RWPE1 (cell line): ENCODE measurements around the gene ADRB2.

Experiments
- CTCF ChIA-PET: fragments of 350-600 bp; sonication (Branson Sonifier 250); formaldehyde crosslinking; extraction: SDS; loops from one replicate; lab custom pipeline; 2021; lab: Yijun Ruan, JAX
- POLR2A ChIA-PET: fragments of 400-600 bp; formaldehyde crosslinking; extraction: SDS; loops from one replicate; lab custom pipeline; 2020; ENCODE audit warnings: antibody characterized with exemption; ENCODE audit not compliant: low non-redundant PET; lab: Yijun Ruan, JAX
- DNase-seq: peaks from one replicate; pipeline ENCODE4 v3.0.0; 2012; ENCODE audit warnings: low spot score
- H3K27ac ChIP-seq: fragments of 450-650 bp; 2 replicates; pipeline ENCODE4 v1.5.1; 2017
- TF ChIP-seq, protein P1 (sequence below): fragments of 450-650 bp; conservative IDR thresholded peaks from 2 replicates; pipeline ENCODE4 v1.5.1; 2017; ENCODE audit warnings: low read depth, mild to moderate bottlenecking

Gene ADRB2

DNA sequence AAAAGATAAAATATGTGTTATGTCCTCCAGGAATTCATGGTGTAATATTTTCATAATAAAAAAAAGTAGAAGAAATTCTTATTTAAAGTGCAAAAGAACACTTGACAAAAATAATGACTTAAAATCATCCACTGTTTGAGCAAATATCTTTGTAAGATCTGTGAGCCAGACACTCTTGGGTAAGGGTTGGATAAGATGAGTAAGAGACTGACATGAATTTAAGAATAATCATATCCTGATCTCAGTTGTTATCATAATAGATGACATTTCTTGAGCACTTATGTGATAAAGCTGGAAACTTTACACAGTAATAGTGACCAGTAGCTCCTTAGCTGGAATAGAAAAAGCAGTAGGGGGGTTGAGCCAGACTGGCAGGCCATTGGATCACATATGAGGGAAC lies 40.0 kb upstream of the ADRB2 start:
- H3K27ac ChIP-seq, result no peak overlapping the region
- ChIA-PET POLR2A (no interaction called here), CTCF (no interaction called here)
- TF ChIP-seq, protein P1, sequence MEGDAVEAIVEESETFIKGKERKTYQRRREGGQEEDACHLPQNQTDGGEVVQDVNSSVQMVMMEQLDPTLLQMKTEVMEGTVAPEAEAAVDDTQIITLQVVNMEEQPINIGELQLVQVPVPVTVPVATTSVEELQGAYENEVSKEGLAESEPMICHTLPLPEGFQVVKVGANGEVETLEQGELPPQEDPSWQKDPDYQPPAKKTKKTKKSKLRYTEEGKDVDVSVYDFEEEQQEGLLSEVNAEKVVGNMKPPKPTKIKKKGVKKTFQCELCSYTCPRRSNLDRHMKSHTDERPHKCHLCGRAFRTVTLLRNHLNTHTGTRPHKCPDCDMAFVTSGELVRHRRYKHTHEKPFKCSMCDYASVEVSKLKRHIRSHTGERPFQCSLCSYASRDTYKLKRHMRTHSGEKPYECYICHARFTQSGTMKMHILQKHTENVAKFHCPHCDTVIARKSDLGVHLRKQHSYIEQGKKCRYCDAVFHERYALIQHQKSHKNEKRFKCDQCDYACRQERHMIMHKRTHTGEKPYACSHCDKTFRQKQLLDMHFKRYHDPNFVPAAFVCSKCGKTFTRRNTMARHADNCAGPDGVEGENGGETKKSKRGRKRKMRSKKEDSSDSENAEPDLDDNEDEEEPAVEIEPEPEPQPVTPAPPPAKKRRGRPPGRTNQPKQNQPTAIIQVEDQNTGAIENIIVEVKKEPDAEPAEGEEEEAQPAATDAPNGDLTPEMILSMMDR, result no peak
- DNase-seq, result no peak

DNA sequence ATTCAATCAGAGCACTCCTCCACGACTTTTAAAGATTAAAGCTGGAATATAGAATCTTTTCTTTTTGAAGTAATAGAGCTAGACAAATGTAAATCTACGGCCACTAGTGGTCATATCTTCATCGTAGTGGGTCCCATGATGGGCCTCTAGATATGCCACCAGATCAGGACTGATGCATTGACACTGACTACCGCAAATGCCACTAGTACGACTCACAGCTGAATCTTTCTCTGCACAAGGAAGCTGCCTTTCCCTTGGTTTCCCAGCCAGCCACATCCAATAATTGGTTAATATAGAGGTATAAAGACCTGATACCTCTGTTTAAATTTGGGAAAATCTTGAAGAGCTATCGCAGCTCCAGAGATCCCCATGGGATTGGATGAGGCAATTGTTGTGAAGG lies 37.8 kb upstream of the ADRB2 start:
- DNase-seq, result no peak
- POLR2A ChIA-PET, result no interaction called here
- CTCF ChIA-PET, result interaction anchor here (0.6 to 1.9 kb wide), 7 partner anchors 8 to 242 kb away, joined by 3 to 9 read pairs (median 4); no protein-coding TSS in a partner anchor
- TF ChIP-seq, protein P1, result no peak
- no peak overlapping the region for H3K27ac ChIP-seq

DNA sequence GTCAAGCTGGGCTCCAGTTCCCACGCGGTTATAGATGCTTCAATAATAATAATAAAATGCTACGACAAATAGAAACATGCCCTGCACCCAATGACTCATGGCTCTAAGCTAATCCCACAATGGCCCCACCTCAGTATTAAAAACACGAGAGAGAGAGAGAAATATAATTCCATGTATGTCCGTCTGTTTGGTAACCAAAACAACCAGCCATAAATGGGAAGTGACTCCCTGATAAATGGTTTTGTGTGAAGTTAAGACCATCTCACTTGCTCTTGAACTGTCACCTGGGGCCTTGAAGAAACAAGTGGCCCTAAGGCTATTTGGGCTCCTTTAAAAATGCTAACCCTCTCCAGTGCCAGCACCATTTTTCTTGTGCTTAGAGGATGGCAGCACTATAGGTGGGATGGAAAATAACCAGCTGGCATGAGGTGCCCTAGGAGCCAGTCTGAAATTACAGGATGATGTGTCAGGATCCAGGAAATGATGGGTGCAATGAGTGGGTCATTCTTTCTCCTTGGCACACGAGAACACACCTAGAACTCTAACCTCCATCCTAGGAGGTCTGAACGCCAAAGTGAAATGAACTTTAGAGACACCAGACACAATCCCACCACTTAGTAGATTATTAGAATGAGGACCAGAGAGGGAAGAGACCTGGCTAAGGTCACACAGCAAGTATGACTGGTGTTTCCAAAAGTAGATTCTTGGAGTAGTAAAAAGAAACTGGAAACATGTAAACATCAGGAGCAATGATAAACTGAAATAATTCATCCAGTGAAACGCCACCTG lies 35.7 kb upstream of the ADRB2 start:
- TF ChIP-seq, protein P1, result no peak
- CTCF ChIA-PET, result interaction anchor here (0.6 to 1.4 kb wide), 5 partner anchors 9 to 324 kb away, joined by 3 to 4 read pairs (median 3); no protein-coding TSS in a partner anchor
- DNase-seq, result peak; percentile 76
- POLR2A ChIA-PET, result no interaction called here
- peak overlapping the region; percentile 84 for H3K27ac ChIP-seq

DNA sequence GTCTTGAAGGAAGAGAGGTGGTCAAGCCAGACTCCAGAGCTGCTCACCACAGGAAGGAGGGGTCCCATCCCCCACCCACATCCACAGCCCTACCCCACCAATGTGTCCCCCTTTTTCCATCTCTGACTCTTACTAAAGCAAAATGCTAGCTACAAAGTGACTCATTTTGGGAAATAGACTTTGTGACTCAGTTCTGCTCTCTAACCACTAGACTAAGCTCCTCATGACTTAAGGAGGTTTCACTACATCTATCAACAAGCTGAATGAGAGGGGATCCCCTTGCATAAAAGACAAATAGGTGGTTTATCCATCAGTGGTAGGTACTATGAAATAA lies 35.1 kb upstream of the ADRB2 start:
- DNase-seq, result peak; percentile 42
- peak overlapping the region; percentile 84 for H3K27ac ChIP-seq
- ChIA-PET CTCF (interaction anchor here (0.6 to 1.4 kb wide), 3 partner anchors 10 to 243 kb away, joined by 3 read pairs; no protein-coding TSS in a partner anchor), POLR2A (no interaction called here)
- TF ChIP-seq, protein P1, result no peak

DNA sequence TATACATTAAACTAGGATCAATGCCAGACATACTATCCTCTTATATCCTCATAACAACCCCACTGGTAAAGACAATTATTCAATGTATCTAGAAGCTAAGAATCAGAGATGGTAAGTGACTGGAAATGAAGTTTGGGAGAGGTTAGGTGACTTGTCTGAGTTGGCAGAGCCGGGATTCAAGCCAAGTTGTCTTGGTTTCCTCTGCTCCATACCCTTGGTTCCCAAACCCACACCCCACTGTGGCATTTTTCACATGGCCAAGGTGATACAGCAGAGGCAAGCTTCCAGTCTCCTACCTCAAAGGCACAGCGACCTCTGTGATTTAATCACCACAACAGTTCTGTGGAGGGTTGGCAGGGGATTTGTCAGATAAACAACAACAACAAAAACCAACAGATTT lies 34.7 kb upstream of the ADRB2 start:
- TF ChIP-seq, protein P1, result no peak
- H3K27ac ChIP-seq, result peak overlapping the region; percentile 84
- ChIA-PET POLR2A (no interaction called here), CTCF (interaction anchor here (0.6 to 0.9 kb wide), 2 partner anchors 107 to 243 kb away, joined by 3 read pairs; no protein-coding TSS in a partner anchor)
- DNase-seq, result no peak

DNA sequence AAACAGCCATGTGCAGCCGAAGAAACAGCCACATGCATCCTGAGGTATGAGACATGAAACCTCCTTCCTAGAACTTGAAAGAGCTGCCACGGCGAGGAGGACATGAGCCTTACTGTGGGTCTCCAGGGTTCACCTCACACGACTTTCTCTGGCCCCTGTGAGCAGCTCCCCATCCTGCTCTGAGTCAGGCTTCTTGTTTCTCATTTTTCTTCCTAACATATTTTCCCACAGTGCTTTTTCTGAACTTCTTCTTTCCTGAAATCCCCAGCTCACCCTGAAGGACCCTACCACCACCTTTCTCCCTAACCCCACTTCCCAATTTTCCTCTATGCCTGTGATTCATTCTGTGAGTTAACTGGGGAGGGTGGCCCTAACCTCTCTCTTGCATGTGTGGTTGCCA lies 33.7 kb upstream of the ADRB2 start:
- TF ChIP-seq, protein P1, result no peak
- ChIA-PET POLR2A (interaction anchor here (0.6 kb wide), 1 partner anchor 75 kb away, joined by 5 read pairs; no protein-coding TSS in a partner anchor), CTCF (interaction anchor here (0.6 to 1.1 kb wide), 2 partner anchors 24 to 353 kb away, joined by 3 read pairs; no protein-coding TSS in a partner anchor)
- peak overlapping the region; percentile 25; the same call in 1 of the 2 replicates for H3K27ac ChIP-seq
- no peak for DNase-seq
